DOHH2 (cell line): ENCODE measurements around the gene SBK3.

Source experiments
- EZH2phosphoT487 ChIP-seq: fragments of 200-600 bp; sonication (generic); IDR thresholded peaks from 2 replicates; pipeline ENCODE4 v1.6.1; 2017; ENCODE audit warnings: borderline replicate concordance, mild to moderate bottlenecking, antibody characterized with exemption, low read length, moderate library complexity, mixed read lengths
- TF ChIP-seq, protein P1 (sequence below): fragments of 200-600 bp; sonication (generic); IDR thresholded peaks from one replicate; pipeline ENCODE4 v1.5.1; 2014; ENCODE audit warnings: antibody characterized with exemption, mild to moderate bottlenecking, low read depth, low read length; ENCODE audit not compliant: poor library complexity, severe bottlenecking

- TF ChIP-seq EZH2phosphoT487: no peak
- TF ChIP-seq, protein P1, sequence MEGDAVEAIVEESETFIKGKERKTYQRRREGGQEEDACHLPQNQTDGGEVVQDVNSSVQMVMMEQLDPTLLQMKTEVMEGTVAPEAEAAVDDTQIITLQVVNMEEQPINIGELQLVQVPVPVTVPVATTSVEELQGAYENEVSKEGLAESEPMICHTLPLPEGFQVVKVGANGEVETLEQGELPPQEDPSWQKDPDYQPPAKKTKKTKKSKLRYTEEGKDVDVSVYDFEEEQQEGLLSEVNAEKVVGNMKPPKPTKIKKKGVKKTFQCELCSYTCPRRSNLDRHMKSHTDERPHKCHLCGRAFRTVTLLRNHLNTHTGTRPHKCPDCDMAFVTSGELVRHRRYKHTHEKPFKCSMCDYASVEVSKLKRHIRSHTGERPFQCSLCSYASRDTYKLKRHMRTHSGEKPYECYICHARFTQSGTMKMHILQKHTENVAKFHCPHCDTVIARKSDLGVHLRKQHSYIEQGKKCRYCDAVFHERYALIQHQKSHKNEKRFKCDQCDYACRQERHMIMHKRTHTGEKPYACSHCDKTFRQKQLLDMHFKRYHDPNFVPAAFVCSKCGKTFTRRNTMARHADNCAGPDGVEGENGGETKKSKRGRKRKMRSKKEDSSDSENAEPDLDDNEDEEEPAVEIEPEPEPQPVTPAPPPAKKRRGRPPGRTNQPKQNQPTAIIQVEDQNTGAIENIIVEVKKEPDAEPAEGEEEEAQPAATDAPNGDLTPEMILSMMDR: no peak
These were observed 17.1 kb downstream of the SBK3 start for GRCh38 chr19:55528030-55528803.
